GM10248 (cell line): ENCODE results near the gene PLEKHM3.

Source experiments
- CTCF ChIA-PET: fragments of 300-600 bp; sonication (Branson Sonifier 250); formaldehyde crosslinking; extraction: SDS; loops from one replicate; lab custom pipeline; 2021; ENCODE audit warnings: antibody characterized with exemption; lab: Yijun Ruan, JAX
- POLR2A ChIA-PET: fragments of 350-650 bp; sonication (Branson Sonifier 250); formaldehyde crosslinking; extraction: SDS; loops from one replicate; lab custom pipeline; 2020; ENCODE audit warnings: antibody characterized with exemption; lab: Yijun Ruan, JAX
- DNase-seq: peaks from one replicate; pipeline ENCODE4 v3.0.0; 2012; ENCODE audit errors: extremely low spot score
- CTCF ChIP-seq: IDR thresholded peaks from 2 replicates; pipeline ENCODE4 v1.5.1; 2012; ENCODE audit warnings: mild to moderate bottlenecking, low read depth; ENCODE audit errors: extremely low read depth, missing control alignments, control extremely low read depth

PLEKHM3 gene

GRCh38 chr2:207839575-207839974, 185.8 kb downstream of the PLEKHM3 start:
- DNase-seq: no peak
- ChIA-PET CTCF (no interaction called here), POLR2A (no interaction called here)
- no peak for TF ChIP-seq CTCF

GRCh38 chr2:207839028-207839427, 186.3 kb downstream of the PLEKHM3 start:
- no peak for DNase-seq
- no peak for TF ChIP-seq CTCF
- CTCF ChIA-PET: no interaction called here
- POLR2A ChIA-PET: no interaction called here

GRCh38 chr2:207836521-207837133, 188.7 kb downstream of the PLEKHM3 start:
- TF ChIP-seq CTCF: no peak
- DNase-seq: no peak
- ChIA-PET CTCF (interaction anchor here (1.7 kb wide), 1 partner anchor 16 kb away, joined by 4 read pairs; no protein-coding TSS in a partner anchor), POLR2A (no interaction called here)

GRCh38 chr2:207835805-207836204, 189.5 kb downstream of the PLEKHM3 start:
- DNase-seq: no peak
- POLR2A ChIA-PET: no interaction called here
- CTCF ChIA-PET: interaction anchor here (1.1 to 1.7 kb wide), 2 partner anchors 15 to 16 kb away, joined by 4 read pairs; no protein-coding TSS in a partner anchor
- no peak for TF ChIP-seq CTCF

- POLR2A ChIA-PET: no interaction called here
- CTCF ChIA-PET: interaction anchor here (1.6 kb wide), 1 partner anchor 87 kb away, joined by 3 read pairs; no protein-coding TSS in a partner anchor
- DNase-seq: peak; percentile 75
- no peak for TF ChIP-seq CTCF
Measured at GRCh38 chr2:207833251-207833751, 192.0 kb downstream of the PLEKHM3 start.

GRCh38 chr2:207831584-207832248, 193.6 kb downstream of the PLEKHM3 start:
- TF ChIP-seq CTCF: no peak
- CTCF ChIA-PET: interaction anchor here (1.5 to 1.6 kb wide), 2 partner anchors 13 to 20 kb away, joined by 4 read pairs; no protein-coding TSS in a partner anchor
- POLR2A ChIA-PET: no interaction called here
- no peak for DNase-seq
